Stimulated activated CD8-positive, alpha-beta memory T cell treated with anti-CD3 and anti-CD28 coated beads, Interleukin-4, amount 100 ng/mL, for 1 hour (primary cell): ENCODE measurements around the gene JSRP1.
"Not testable (repeated sequence)": the region's sequence is repeated elsewhere in the genome, so short reads cannot be mapped to it uniquely, and the experiment has no call there.

Source experiments
- DNase-seq, 2 donors: peaks; one replicate each; pipeline ENCODE4 v3.0.0-alpha.2; 2020; ENCODE audit warnings: low read depth in 2 of 2, low spot score in 1 of 2

Gene JSRP1

GRCh38 chr19:2282062-2282861 is 26.0 kb upstream of the JSRP1 start, which contains the start of gene PEAK3:
PEAK3 (minus strand) TSS chr19:2282175; CDS start chr19:2280931, 1,244 bp downstream.
- DNase-seq, result no peak

- not testable (repeated sequence) for DNase-seq
Measured at GRCh38 chr19:2281265-2282061, 25.2 kb upstream of the JSRP1 start.

GRCh38 chr19:2280633-2281264 is 24.5 kb upstream of the JSRP1 start:
- DNase-seq, result no peak

GRCh38 chr19:2278459-2279158 is 22.4 kb upstream of the JSRP1 start:
- no peak for DNase-seq

- DNase-seq, result no peak
Measured at GRCh38 chr19:2277138-2277537, 20.9 kb upstream of the JSRP1 start.

GRCh38 chr19:2276429-2276986 is 20.3 kb upstream of the JSRP1 start:
- DNase-seq, result no peak

GRCh38 chr19:2275588-2276428 is 19.6 kb upstream of the JSRP1 start:
- DNase-seq, result no peak

GRCh38 chr19:2274931-2275535 is 18.8 kb upstream of the JSRP1 start:
- no peak for DNase-seq

GRCh38 chr19:2274185-2274711 is 18.0 kb upstream of the JSRP1 start:
- DNase-seq, result no peak

GRCh38 chr19:2273356-2274184 is 17.4 kb upstream of the JSRP1 start:
- DNase-seq, result peak in 1 of 2 donors; percentile 41

- DNase-seq, result no peak
Measured at GRCh38 chr19:2271234-2272103, 15.3 kb upstream of the JSRP1 start.

- peak in 1 of 2 donors; percentile 56 for DNase-seq
Measured at GRCh38 chr19:2270423-2271233, 14.4 kb upstream of the JSRP1 start.

- DNase-seq, result no peak
Measured at GRCh38 chr19:2270157-2270422, 13.9 kb upstream of the JSRP1 start.

- peak; percentile 98 for DNase-seq
Measured at GRCh38 chr19:2269244-2270156, 13.3 kb upstream of the JSRP1 start.

GRCh38 chr19:2268861-2269243 is 12.6 kb upstream of the JSRP1 start:
- DNase-seq, result no peak

- DNase-seq, result no peak
Measured at GRCh38 chr19:2268480-2268830, 12.2 kb upstream of the JSRP1 start.
